Right lobe of liver (tissue), 6 donors: Measurements from ENCODE around the gene FADS3. TPM values are rescaled to one million over a fixed set of nuclear protein-coding genes. Genes with fewer than 3 reads are reported as not detected.

Experiments
- ATAC-seq, 4 donors: fragments of 200-7000 bp; cut with Tn5 transposase; one replicate each; pipeline ENCODE4 v1.9.1; 2020; ENCODE audit warnings: mild to moderate bottlenecking in 4 of 4, moderate library complexity in 4 of 4
- DNase-seq, 3 donors: peaks; one replicate each; pipeline ENCODE4 v3.0.0-alpha.2; 2020
- H3K27ac ChIP-seq, 3 donors: fragments of 200-600 bp; one replicate each; pipeline ENCODE4 v1.8.0; 2022
- H3K27me3 ChIP-seq, 2 donors: fragments of 200-600 bp; one replicate each; pipeline ENCODE4 v1.8.0; 2022
- H3K36me3 ChIP-seq, 4 donors: fragments of 200-600 bp; sonication (generic) in 1 of 4; one replicate each; pipeline versions ENCODE4 v1.5.1 to v1.8.0; 2017 to 2022; ENCODE audit warnings: control low read depth in 1 of 4
- H3K4me1 ChIP-seq, 4 donors: fragments of 200-600 bp; sonication (generic) in 1 of 4; one replicate each; pipeline versions ENCODE4 v1.5.1 to v1.8.0; 2017 to 2022; ENCODE audit warnings: control low read depth in 1 of 4
- H3K4me3 ChIP-seq, 3 donors: fragments of 200-600 bp; one replicate each; pipeline ENCODE4 v1.8.0; 2022
- H3K9me3 ChIP-seq, 4 donors: fragments of 200-600 bp; sonication (generic) in 1 of 4; one replicate each; pipeline versions ENCODE4 v1.5.1 to v1.8.0; 2017 to 2022; ENCODE audit warnings: control low read depth in 1 of 4
- POLR2A ChIP-seq: fragments of 450-650 bp; IDR thresholded peaks from one replicate; pipeline ENCODE4 v1.6.1; 2017; ENCODE audit warnings: antibody characterized with exemption, mild to moderate bottlenecking
- WGBS: methylation state at CpG from one replicate; pipeline ENCODE4 v1.1.6; 2018; ENCODE audit warnings: low coverage, low lambda C conversion rate; ENCODE audit not compliant: insufficient coverage; ENCODE audit errors: missing lambda C conversion rate; 5-methylcytosine and 5-hydroxymethylcytosine counted together
- intact Hi-C, 2 donors: fragments of 100-400 bp; cut with DNase I; formaldehyde crosslinking; loops; one replicate each; pipeline versions ENCODE4 v1.11.2 to v1.14.1; 2022
- total RNA-seq, 6 experiments: library from RNA; depleted of rRNA in 2 of 6; stranded (reverse); fragments of >200 nt in 2 of 6; fragmentation: NEBNext Ultra II Directional in 3 of 6; extraction: Animal tissue kit (Norgen Biotek cat#: 25700) in 3 of 6; gene quantifications; one replicate each; pipeline versions ENCODE4 v1.1.0 to v1.2.4, GENCODE V29; 2016 to 2023
- TF ChIP-seq, protein P1 (sequence below), 4 donors: fragments of 200-600 bp in 3 of 4; fragments of 450-650 bp in 1 of 4; IDR thresholded peaks; one replicate each; pipeline versions ENCODE4 v1.5.1 to v1.8.0; 2016 to 2022; ENCODE audit warnings: antibody characterized with exemption in 4 of 4, mild to moderate bottlenecking in 2 of 4
- donor health status: DM: no; HTN: yes; CAD: no.
- donor health status: DM: no; HTN: no; CAD: no.
- donor health status: DM: no; HTN: no; CAD: no.
- donor health status: DM: no; HTN: yes; CAD: no.
- donor health status: DM: no; HTN: yes; CAD: no.

Gene FADS3
- total RNA-seq, 6 experiments from 2014 or later, result 13.0 to 69.8 (median 22.7) TPM

GRCh38 chr11:61864814-61865775, 26.2 kb downstream of the FADS3 start:
- TF ChIP-seq POLR2A, result no peak
- TF ChIP-seq, protein P1, sequence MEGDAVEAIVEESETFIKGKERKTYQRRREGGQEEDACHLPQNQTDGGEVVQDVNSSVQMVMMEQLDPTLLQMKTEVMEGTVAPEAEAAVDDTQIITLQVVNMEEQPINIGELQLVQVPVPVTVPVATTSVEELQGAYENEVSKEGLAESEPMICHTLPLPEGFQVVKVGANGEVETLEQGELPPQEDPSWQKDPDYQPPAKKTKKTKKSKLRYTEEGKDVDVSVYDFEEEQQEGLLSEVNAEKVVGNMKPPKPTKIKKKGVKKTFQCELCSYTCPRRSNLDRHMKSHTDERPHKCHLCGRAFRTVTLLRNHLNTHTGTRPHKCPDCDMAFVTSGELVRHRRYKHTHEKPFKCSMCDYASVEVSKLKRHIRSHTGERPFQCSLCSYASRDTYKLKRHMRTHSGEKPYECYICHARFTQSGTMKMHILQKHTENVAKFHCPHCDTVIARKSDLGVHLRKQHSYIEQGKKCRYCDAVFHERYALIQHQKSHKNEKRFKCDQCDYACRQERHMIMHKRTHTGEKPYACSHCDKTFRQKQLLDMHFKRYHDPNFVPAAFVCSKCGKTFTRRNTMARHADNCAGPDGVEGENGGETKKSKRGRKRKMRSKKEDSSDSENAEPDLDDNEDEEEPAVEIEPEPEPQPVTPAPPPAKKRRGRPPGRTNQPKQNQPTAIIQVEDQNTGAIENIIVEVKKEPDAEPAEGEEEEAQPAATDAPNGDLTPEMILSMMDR (IDR thresholded peaks at IDR 0.05), result no peak
- WGBS, result 95% methylated on average over 4 of the region's 20 CpGs
- no peak overlapping the region for H3K27ac ChIP-seq
- H3K9me3 ChIP-seq, result no peaks in the 10 kb centered on the region
- H3K4me3 ChIP-seq, result no peak overlapping the region
- no peaks in the 10 kb centered on the region for H3K4me1 ChIP-seq
- H3K27me3 ChIP-seq, result no peaks in the 10 kb centered on the region
- ATAC-seq, result no peak
- no peak for DNase-seq
- intact Hi-C loops, result no loop called here
- H3K36me3 ChIP-seq, result peaks cover 0 to 4% (median 0%) of the 10 kb centered on the region in 4 donors

- Histone ChIP-seq H3K9me3 (no peaks in the 10 kb centered on the region), H3K4me3 (no peak overlapping the region), H3K36me3 (peaks cover 0 to 4% (median 0%) of the 10 kb centered on the region in 4 donors), H3K4me1 (no peaks in the 10 kb centered on the region), H3K27me3 (no peaks in the 10 kb centered on the region), H3K27ac (no peak overlapping the region)
- DNase-seq (no peak), ATAC-seq (no peak)
- WGBS, result 100% methylated on average over 2 of the region's 13 CpGs
- no peak for TF ChIP-seq POLR2A
- intact Hi-C loops, result no loop called here
Measured at GRCh38 chr11:61863548-61864081, 27.7 kb downstream of the FADS3 start.

DNA sequence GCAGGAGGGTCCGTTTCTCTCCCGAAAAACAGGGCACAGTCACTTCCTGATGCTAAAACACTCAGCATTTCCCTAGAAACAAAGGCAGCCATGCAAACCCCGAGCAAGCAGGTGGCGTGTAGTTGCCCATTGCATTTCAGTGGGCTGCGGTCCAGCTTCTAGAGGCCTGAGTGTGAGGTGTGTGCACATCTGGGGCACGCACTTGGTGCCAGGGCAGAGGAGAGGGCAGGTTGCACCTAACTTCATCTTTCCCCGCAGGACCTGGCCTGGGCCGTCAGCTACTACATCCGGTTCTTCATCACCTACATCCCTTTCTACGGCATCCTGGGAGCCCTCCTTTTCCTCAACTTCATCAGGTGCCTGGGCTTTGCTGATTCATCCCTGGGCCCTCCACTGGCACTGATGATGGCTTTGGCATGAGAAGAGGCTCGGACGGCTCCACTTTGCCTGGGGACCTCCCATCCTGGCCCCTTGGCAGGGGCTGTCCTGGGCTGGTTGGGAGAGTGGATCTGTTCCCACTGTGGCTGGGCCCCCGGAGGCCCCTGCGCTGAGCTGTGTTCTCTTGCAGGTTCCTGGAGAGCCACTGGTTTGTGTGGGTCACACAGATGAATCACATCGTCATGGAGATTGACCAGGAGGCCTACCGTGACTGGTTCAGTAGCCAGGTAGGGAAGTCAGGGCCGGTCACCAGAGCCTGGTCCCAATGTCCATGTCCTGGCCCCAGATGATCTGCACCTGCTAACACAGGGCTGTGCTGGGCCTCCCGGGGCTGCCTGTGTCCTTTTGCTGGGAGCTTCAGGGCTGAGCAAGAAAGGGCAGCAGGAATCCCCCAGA, 28.4 kb downstream of the FADS3 start:
- DNase-seq, result no peak
- TF ChIP-seq, protein P1 (IDR thresholded peaks at IDR 0.05), result no peak
- no peak for TF ChIP-seq POLR2A
- Histone ChIP-seq H3K4me1 (no peaks in the 10 kb centered on the region), H3K9me3 (no peaks in the 10 kb centered on the region), H3K4me3 (no peak overlapping the region), H3K27me3 (no peaks in the 10 kb centered on the region), H3K36me3 (peaks cover 0 to 4% (median 0%) of the 10 kb centered on the region in 4 donors), H3K27ac (no peak overlapping the region)
- intact Hi-C loops, result no loop called here
- WGBS, result 84% methylated on average over 3 of the region's 18 CpGs
- ATAC-seq, result no peak

- 73% methylated on average over 5 of the region's 9 CpGs for WGBS
- H3K36me3 ChIP-seq, result peaks cover 0 to 4% (median 0%) of the 10 kb centered on the region in 4 donors
Measured at GRCh38 chr11:61861634-61862033, 29.7 kb downstream of the FADS3 start.

More at GRCh38 chr11:61861634-61862033, 29.7 kb downstream of the FADS3 start:
- TF ChIP-seq, protein P1 (IDR thresholded peaks at IDR 0.05), result no peak
- no peak for TF ChIP-seq POLR2A
- intact Hi-C loops, result no loop called here
- DNase-seq (no peak), ATAC-seq (no peak)
- H3K4me1 ChIP-seq, result no peaks in the 10 kb centered on the region
- H3K27me3 ChIP-seq, result no peaks in the 10 kb centered on the region
- no peak overlapping the region for H3K4me3 ChIP-seq
- H3K9me3 ChIP-seq, result no peaks in the 10 kb centered on the region
- no peak overlapping the region for H3K27ac ChIP-seq
